ENCODE measurements around the gene BBIP1.

BBIP1 gene, protein sequence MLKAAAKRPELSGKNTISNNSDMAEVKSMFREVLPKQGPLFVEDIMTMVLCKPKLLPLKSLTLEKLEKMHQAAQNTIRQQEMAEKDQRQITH

DNA sequence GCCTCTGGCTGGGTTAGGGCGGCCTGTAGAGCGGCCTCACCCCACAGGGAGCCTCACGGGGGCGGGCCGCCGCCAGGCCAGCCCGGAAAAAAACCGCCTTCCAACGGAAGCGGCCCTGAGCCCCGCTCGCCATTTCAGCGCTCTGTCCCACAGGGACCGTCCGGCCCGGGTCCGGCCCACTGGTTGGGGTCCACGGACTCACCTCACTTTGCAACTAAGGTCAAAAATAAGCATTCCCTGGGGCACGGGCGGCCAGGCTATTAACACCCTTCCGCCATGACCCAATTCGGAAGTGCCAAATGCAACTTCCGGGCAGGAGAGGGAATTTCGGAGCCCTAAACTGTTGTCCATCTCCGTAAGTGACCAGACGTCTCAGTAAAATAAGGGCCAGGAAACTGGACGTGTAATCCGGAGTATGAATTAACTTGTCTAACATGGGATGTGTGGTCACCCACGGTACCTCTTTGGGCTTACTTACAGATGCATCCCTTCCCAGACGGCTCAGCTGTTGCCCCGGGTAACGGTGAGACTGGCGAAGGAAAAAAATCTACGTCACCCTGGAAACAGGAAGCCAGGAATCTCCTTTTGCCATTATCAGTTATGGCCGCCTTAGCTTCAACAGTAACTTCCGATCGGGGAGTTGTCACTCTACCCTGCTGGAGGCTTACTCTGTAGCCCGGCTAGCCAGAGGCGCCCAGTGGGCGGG is at the start of gene BBIP1:
BBIP1 (minus strand) TSS at position 538 of the 706 bp plus-strand sequence. CDS start 1,023 bp downstream, outside the sequence.
- no peak for DNase-seq

DNA sequence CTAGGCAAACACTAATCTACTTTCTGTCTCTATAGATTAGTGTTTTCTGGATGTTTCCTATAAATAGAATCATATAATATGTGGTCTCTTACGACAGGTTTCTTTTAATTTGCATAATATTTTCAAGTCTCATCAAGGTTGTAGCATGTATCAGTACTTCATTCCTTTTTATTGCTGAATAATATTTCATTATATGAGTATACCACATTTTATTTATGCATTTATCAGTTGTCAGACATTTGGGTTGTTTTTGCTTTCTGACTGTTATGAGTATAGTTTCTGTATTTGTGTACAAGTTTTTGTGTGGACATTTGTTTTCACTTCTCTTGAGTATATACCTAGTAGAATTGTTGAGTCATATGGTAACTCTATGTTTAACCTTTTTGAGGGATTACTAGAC is 48.7 kb upstream of the BBIP1 start:
- DNase-seq: no peak

DNA sequence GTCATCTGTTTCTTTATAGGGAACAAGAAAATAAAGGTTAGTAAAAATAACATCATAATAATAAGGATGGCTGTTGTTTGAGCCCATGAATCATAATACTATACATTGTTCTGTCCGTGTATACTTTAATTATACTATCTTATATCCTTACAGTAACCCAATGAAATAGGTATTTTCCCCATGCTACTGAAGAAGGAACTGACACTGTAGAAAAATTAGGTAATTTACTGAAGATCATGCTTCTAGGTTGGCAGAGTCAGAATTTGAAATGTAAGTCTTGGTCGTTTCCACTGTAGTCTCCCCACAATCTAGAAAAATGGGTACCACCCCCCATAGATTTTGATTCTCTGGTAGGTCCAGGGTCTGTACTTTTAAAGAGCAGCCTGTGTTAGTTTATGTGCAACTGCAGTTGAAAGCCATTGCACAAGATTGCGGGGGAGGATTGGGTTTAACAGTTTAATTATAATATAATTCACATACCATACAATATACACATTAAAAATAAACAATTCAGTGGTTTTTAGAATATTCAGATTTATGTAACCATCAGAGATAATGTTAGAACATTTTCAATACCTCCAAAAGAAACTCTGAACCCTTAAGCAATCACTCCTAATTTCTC is 48.1 kb upstream of the BBIP1 start:
- DNase-seq: no peak

DNA sequence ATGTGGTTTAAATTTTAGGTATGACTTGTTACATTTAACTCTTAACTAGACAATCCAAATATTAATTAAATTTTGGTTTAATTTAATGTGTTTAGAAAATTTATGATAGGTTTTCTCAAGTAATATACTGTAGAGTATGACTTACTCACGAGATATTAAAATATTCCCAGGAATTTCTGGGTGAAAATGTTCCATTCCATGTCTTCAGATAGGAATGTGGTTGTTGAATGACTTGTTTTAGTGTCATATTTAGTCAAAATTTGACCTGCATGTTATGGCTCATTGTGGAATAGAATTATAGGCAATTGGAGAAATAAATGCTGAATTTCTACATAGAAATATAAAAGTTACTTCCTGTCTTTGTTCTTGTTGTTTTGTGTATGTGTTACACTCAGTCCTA is 47.2 kb upstream of the BBIP1 start:
- no peak for DNase-seq

DNA sequence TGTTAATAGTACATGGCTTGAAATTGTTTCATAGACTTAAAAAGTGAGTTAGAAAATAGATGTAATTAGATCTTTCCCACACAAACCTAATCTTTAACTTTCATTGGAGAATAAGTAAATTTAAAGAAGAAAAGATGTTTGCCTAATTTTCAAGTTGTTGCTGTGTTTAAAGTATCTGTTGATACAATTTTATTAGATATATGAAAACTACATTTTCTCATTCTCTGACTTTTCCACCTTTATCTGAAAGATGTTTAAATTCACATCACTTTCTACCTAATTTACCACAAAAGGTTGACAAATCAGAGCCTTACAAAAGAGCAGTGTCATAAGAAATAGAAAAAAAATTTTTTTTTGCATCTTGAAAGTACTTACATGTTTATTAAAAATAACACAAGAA is 46.2 kb upstream of the BBIP1 start:
- DNase-seq: no peak

DNA sequence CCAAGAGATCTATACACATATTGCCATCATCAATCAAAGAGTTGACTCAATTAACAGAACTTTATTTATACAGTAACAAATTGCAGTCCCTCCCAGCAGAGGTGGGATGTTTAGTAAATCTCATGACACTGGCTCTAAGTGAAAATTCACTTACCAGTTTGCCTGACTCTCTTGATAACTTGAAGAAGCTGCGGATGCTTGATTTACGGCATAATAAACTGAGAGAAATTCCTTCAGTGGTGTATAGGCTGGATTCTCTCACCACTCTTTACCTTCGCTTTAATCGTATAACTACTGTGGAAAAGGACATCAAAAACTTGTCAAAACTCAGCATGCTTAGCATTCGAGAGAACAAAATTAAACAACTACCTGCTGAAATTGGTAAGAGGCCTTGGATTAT is 45.7 kb upstream of the BBIP1 start:
- no peak for DNase-seq

DNA sequence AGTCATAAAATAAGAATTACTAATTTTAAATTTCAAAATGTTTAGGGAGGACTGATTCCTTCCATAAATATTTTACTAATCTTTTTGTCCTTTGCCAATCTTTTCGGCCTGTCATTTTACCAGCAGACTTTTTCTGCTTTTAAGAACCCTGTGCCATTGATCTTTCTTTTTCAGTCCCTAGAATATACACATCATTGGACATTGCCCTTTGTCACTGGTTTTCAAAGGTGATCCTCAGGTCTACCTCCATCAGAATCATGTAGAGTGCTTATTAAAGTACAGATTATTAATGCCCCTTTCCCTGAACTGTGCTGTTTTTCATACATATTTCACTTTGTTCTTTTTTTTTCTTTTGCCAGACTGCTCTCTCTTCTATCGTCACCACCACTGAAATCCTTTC is 44.2 kb upstream of the BBIP1 start:
- DNase-seq: no peak

DNA sequence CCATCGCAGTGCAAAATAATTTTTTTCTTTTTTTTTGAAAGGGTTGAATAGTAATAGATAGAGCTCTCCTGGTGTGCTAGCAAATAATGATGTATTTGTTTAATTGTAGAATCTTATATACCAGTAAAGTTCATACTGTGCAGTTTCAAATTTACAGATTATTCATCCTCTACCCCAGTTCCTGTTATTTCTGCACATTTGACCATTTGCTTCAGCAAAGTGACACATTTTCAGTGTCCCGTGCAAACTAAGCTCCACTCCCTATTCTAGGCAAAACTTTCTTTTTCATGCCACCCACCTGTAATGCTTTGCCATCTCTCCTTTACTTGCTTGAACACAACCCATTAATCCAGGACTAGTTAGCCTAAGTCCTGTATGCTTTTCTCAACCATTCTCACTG is 43.5 kb upstream of the BBIP1 start:
- no peak for DNase-seq

DNA sequence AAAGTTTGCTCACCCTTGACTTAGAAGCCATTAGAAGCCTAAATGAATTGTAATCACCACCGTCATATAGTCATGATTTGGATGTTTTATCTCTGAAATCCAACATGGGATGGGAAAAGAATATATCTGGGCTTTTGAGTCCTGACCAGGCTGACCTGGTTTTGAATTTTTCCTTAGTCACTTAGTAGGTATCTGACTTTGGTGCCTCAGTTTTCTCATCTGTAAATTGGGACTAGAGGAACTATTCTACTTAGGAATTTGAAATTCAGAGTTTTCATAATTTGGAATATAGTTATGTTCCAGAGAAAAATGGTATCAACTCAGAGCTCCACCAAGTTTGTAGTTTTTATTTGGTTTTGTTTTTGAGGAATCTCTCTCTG is 41.3 kb upstream of the BBIP1 start:
- DNase-seq: no peak

DNA sequence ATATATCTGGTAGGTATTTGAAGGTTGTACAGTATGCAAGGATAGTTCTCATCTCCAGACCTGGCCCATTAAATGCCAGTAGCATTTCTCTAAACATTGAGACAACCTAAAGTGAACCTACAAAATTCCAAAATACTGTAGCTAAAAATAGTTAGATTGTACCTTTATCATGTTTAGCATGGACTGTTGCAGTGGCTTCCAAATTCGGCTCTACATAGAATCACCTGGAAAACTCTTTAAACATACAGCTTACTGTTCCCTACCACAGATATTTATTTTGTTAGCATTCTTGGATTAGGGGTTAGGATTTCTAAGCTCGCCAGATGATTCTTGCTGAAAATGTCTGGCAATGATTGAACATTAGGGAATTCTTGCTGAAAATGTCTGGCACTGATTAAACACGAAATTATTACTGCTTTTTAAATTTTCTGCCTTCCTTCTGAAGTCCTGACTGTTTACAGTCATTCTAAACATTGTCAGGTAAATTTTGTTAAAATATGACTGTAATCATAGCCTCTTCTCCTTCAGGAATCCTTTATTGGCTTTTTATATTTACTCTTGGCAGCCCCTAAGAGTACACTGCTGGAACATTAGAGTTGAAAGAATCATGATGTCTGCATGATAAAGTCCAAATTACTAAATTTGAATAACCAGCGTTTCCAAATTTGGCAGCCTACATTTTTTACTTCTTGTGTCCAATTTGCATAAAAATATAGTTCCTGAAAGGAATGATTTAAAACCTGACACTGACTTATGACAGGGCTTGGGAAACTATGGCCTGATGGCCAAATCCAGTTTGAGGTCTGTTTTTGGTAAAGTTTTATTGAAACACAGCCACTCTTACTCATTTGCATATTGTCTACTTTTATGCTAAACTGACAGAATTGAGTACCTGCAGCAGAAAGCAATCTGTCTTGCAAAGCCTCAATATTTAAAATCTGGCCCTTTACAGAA is 40.7 kb upstream of the BBIP1 start:
- DNase-seq: no peak

DNA sequence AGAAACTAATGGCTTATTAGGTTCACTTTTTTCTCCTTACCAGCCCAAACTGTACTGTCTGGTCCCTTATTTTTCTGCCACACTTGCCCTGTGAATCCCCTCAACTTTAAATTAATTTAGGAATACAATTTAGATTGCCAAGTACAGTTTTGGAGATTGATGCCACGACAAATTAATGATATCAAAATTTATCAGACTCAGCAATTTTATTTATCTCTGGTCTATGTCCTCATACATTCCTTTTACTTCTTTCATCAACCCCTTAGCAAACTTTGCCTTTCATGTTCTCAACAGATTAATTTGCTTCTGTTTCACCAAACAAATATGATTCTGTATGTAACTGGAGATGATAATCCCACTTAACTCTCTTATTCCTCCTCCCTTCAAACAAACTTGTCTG is 38.6 kb upstream of the BBIP1 start:
- no peak for DNase-seq

DNA sequence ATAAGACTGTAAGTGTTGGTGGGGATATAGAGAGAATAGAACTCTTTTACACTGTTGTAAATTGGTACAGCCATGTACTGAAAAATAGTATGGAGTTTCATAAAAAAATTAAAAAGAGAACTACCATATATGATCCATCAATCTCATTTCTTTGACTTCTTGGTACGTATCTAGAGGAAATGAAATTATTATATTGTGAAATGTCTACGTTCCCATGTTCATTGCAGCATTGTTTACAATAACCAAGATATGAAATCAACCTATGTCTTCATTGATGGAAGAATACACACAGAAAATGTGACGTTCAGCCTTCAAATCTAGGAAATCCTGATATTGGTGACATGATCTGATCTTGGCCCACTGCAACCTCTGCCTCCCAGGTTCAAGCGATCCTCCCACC is 32.4 kb upstream of the BBIP1 start:
- DNase-seq: no peak

DNA sequence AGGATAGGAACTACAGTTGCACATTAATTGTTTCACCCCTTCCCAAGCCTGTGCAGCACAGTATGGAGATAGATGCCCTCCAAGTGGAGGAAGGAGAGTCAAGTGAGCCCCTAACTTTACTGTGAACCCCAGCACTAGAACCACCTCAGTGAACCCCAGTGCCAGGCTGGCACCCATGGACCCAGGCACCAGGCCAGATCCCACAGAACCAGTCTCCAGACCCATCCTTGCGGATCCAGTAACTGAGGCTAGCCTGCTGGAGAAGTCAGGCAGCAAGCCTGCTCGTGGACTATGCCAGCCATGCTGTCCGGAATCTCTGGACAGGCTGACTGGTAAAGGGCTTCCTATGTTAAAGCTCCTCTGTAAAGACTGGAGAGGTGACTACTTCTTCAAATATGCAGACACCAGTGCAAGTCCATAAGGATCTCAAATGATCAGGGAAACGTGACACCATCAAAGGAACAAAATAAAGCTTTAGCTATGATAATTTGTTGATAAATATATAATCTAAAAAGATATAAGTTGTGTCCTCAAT is 28.1 kb upstream of the BBIP1 start:
- no peak for DNase-seq

DNA sequence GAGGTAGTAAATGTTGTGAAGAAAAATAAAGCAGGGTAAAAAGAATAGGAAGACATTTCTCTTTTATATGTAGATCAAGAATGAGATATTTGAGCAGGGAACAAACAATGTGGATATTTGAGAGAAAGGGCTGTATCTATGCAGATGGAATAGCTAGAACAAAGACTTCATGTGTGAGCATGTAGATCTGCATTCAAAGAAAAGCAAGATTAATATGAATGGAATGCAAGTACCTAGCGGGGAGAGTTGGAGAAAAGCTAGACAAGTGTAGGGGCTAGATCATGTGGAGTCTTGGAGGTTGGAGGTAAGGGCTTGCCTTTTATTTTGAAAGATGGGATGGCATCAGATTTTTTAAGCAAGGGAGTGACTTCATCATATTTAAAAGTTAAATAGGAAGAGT is 27.5 kb upstream of the BBIP1 start:
- no peak for DNase-seq

DNA sequence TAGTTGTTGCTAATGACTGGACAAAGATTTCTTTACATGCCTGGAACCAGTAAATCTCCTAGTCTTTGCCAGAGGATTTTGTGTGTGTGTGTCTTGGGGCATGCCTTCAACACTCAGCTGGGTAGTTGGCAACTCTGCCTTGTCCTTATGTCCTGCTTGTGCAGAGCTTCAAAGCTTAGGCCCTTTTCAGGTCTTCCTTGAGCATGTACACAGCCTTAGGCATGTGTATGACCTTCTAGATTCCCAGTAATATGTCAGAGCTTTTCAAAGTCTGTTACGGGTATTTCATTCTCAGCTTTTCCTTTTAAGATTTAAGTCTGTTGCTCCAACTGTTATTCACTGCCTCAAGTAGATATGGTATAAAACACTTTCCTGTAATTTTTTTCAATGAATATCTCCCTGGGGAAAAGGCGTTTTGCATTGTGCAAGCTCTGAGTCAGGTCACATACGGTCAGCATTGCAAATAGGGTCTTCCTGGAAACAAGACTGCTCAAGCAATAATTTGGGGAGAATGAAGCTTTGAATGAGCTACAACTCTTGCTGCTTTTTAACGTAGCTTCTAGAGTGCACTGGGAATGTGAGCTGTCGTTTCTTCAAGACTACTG is 25.9 kb upstream of the BBIP1 start:
- no peak for DNase-seq

DNA sequence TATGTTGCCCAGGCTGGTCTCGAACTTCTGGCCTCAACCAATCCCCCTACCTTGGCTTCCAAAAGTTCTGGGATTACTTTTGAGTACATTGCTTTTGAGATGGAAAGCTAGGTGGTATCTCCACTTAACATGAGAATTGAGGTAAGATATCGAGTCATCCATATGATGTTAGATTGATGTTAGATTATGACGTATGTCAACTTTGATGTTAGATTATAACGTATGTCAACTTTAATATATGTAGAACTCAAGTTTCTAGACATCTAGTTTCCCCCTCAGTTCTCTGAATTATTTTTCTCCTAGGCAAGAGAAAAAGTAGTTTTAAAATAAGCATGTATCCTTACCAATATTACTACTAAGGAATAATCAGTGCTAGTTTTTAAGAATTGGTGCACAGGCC is 20.4 kb upstream of the BBIP1 start:
- DNase-seq: no peak

DNA sequence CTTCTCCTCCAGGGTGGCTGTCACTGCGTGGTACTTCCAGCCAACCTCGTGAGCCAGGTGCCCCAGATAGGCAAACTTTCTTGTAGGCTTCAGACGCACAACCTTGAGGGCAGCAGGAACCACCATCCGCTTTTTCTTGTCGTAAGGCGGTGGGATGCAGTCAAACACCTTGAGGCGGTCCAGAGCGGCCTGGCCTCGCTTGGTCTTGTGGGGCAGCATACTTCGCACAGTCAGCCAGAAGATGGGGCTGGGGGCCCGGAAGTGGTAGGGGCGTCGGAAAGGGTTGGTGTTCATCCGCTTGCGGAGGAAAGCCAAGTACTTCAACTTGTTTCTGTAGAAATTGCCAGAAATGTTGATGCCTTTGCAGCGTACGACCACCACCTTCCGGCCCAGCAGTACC is 17.8 kb upstream of the BBIP1 start:
- DNase-seq: no peak

DNA sequence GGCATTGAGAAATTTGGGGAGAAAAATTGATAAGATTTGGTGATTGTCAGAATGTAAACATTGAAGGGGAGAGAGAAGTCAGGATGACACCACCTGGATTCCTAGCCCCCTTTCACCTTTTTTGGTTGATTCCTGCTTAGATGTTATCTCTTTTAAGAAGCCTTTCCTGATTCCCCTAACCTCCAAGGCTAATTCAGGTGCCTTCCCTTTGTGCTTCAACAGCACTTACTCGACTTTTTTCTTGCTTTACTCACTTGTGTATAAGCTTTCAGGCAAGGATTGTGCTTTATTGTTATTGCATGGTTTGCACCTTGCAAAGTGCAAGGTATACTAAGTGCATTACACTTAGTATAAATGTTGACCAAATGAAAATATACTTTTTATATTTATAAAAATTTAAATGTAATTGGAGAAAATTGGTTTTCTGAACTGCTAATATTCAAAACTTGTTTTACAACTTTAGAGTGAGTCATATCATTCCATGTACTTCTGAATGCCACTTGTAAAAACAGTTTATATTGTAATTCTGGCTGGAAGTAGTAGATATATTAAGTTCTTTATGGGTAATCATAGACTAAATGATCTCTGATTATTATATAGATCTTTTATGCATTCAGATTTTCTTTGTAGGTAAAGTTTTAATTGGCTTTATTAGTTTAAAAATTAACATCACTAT is 13.7 kb upstream of the BBIP1 start:
- no peak for DNase-seq

DNA sequence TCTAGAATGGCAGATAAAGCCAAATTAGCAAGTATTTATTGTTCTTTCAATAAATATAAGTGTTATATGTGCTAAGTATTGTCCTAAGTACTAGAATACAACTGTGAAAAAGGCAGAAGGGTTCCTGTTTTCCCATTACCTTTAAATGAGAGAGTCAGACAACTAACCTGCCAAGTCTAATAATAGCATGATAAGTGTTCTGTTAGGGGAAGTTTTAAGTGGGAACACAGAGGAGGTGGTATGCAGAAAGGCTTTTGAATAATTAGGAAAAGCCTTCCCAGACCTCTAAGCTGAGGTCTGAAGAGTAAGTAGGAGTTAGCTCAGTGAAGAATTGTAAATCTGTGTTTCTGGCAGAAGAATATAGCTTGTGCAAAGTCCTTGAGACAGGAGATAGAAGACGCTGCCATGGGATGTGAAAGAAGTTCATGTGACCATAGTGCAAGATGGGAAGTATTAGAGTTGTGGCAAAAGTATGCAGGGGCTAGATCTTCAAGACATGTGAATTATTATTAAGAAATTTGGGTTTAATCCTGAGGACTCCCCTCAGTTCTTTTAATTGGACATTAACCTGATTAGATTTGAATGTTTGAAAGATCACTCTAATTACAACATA is 12.9 kb upstream of the BBIP1 start:
- DNase-seq: no peak

DNA sequence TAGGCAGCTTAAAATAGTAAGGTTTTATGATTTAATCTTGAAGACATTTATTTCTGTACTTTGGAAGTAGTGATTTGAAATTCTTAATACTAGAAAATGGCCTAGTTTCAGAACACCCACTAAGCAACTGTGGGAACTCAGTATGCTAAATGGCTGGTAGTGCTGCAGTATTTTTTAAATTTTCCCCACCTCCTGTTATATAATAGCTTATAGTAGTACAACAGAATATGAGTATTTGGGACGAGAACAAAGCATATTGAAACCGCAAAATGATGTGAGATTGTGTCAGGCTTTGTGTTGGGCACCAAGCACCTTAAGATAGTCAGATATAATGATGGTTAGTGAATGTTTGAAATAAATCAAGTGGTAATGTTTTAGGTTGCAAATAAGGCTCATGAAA is 8.5 kb upstream of the BBIP1 start:
- no peak for DNase-seq

DNA sequence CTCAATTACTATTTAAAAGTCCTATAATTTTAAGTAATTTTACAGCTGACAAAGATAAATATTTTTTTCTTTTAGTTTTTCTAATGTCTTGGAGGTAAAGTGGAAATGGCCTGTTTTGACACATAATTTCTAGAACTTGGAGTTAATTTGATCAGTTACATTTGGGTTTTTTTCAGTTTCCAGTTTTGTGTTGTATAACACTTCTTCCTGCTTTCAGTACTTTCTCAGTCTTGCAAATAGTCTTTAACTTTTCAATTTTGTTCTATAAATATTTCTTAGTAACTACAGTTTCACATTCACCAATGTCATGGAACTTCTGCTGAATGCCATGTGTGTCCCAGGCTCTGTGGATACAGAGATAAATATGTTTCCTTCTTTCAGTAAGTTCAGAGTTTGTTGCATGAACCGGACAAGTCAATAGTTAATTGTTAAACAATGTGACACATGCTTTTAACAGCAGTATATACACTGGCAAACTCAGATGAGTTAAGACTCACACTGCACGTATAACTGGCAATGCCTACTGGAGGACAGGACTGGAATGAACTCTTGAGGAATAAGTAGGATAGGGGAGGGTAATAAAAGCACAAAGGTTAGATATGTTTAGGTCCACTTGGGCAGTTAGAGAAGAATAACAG is 5.0 kb upstream of the BBIP1 start:
- no peak for DNase-seq
